Measurements from ENCODE around the gene ARVCF. TPM values are rescaled to one million over a fixed set of nuclear protein-coding genes. Genes with fewer than 3 reads are reported as not detected.

ARVCF gene
- total and polyA plus RNA-seq, 9 of the 15 experiments (the other 6 are each of a cell fraction or from before 2014, with no cell fraction given) = 0.03 to 97.4 (median 15.6) TPM

GRCh38 chr22:19964701-19965386 lies 51.8 kb downstream of the ARVCF start (continued):
- TF ChIP-seq ZBTB26 (CRISPR knock-in tag; IDR thresholded peaks at IDR 0.05) (no peak), GTF2B (IDR thresholded peaks at IDR 0.05; ENCODE audit: extremely low read depth, insufficient read length) (no peak), SNIP1 (IDR thresholded peaks at IDR 0.05; ENCODE audit: low read depth) (no peak), ZNF584 (CRISPR knock-in tag; IDR thresholded peaks at IDR 0.05; ENCODE audit: low read depth) (no peak), CREBBP (IDR thresholded peaks at IDR 0.05; ENCODE audit: low read depth, low read length) (no peak), TAF7 (tag; IDR thresholded peaks at IDR 0.05) (no peak), ZNF717 (CRISPR knock-in tag; IDR thresholded peaks at IDR 0.05) (no peak), NR3C1 (CRISPR knock-in tag; IDR thresholded peaks at IDR 0.05) (no peak), HMGXB4 (CRISPR knock-in tag; IDR thresholded peaks at IDR 0.05) (no peak), HDAC2 (IDR thresholded peaks at IDR 0.05) (no peak), USF1 (CRISPR knock-in tag; IDR thresholded peaks at IDR 0.05) (no peak), MCM5 (IDR thresholded peaks at IDR 0.05; ENCODE audit: low read depth) (no peak), ZNF696 (CRISPR knock-in tag; conservative IDR thresholded peaks at IDR 0.05) (no peak), HES1 (IDR thresholded peaks at IDR 0.05; ENCODE audit: low read depth) (no peak), ZNF589 (CRISPR knock-in tag; IDR thresholded peaks at IDR 0.05; ENCODE audit: low read depth) (no peak), KDM5B (IDR thresholded peaks at IDR 0.05; ENCODE audit: insufficient replicate concordance, low read depth, low read length) (peak; percentile 21), HNRNPK (IDR thresholded peaks at IDR 0.05; ENCODE audit: low read depth, low read length, poor library complexity, severe bottlenecking) (no peak), HLTF (IDR thresholded peaks at IDR 0.05) (no peak), CHD2 (IDR thresholded peaks at IDR 0.05; ENCODE audit: low read depth, low read length) (peak; percentile 37; the same call in 1 of the 2 replicates), GABPB1 (CRISPR knock-in tag; IDR thresholded peaks at IDR 0.05) (no peak), POLR2A (conservative IDR thresholded peaks at IDR 0.05) (peak; percentile 43; the same call in 1 of the 2 replicates), TEAD4 (IDR thresholded peaks at IDR 0.05; ENCODE audit: low read length) (no peak), TEAD4 (CRISPR knock-in tag; IDR thresholded peaks at IDR 0.05; ENCODE audit: borderline replicate concordance) (no peak), ZBTB8A (IDR thresholded peaks at IDR 0.05; ENCODE audit: partially characterized antibody) (no peak), NFYB (IDR thresholded peaks at IDR 0.05; ENCODE audit: extremely low read depth, insufficient read length) (no peak)

Measured in K562 (cell line).